Coronary artery (tissue), 2 donors: ENCODE measurements around the gene KLHDC4.

Experiments used
- DNase-seq: peaks from one replicate; pipeline ENCODE4 v3.0.0-alpha.2; 2017; ENCODE audit warnings: low spot score
- H3K27ac ChIP-seq, 2 donors: fragments of 200-600 bp; sonication (generic); one replicate each; pipeline ENCODE4 v1.5.1; 2016 to 2019
- H3K4me3 ChIP-seq: fragments of 200-600 bp; sonication (generic); 2 replicates; pipeline ENCODE4 v1.5.1; 2016; ENCODE audit warnings: mild to moderate bottlenecking, moderate library complexity
- CTCF ChIP-seq: fragments of 200-600 bp; sonication (generic); IDR thresholded peaks from one replicate; pipeline ENCODE4 v1.5.1; 2019; ENCODE audit warnings: antibody characterized with exemption

KLHDC4 gene

GRCh38 chr16:87706278-87707000 lies 59.3 kb downstream of the KLHDC4 start:
- no peak for TF ChIP-seq CTCF
- DNase-seq, result no peak
- Histone ChIP-seq H3K4me3 (no peak overlapping the region), H3K27ac (no peak overlapping the region)

- no peak overlapping the region for H3K27ac ChIP-seq
- no peak overlapping the region for H3K4me3 ChIP-seq
- TF ChIP-seq CTCF, result no peak
- DNase-seq, result no peak
Measured at GRCh38 chr16:87705771-87706277, 60.0 kb downstream of the KLHDC4 start.

GRCh38 chr16:87704754-87705353 lies 60.9 kb downstream of the KLHDC4 start:
- DNase-seq, result no peak
- no peak for TF ChIP-seq CTCF
- no peak overlapping the region for H3K4me3 ChIP-seq

GRCh38 chr16:87703835-87704375 lies 61.9 kb downstream of the KLHDC4 start:
- no peak for DNase-seq

More at GRCh38 chr16:87704754-87705353, 60.9 kb downstream of the KLHDC4 start:
- no peak overlapping the region for H3K27ac ChIP-seq

DNA sequence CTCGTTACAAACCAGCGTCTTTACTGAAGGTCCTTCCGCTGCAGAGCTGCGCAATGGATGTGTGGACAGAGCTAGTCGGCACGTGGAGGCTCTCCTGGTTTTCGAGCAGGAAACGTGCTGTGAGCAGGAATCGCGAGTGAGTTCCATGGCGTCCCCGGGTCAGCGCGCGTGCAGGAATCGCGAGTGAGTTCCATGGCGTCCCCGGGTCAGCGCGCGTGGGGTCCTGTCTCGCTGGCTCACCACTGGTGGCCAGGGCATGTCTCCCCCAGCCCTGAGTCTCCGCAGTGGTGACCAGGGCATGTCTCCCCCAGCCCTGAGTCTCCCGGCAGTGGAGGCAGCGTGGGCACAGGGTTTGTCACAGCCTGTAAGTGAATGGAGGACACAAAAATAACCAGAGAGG lies 62.7 kb downstream of the KLHDC4 start:
- no peak for DNase-seq
- Histone ChIP-seq H3K27ac (no peak overlapping the region), H3K4me3 (no peak overlapping the region)
- no peak for TF ChIP-seq CTCF

More at GRCh38 chr16:87703835-87704375, 61.9 kb downstream of the KLHDC4 start:
- H3K4me3 ChIP-seq, result no peak overlapping the region
- no peak overlapping the region for H3K27ac ChIP-seq
- no peak for TF ChIP-seq CTCF

- Histone ChIP-seq H3K4me3 (no peak overlapping the region), H3K27ac (no peak overlapping the region)
- TF ChIP-seq CTCF, result no peak
- no peak for DNase-seq
Measured at GRCh38 chr16:87702325-87702811, 63.4 kb downstream of the KLHDC4 start.
